HG02759 (cell line): ENCODE results near the gene TLR6.
"Not testable (repeated sequence)": the region's sequence is repeated elsewhere in the genome, so short reads cannot be mapped to it uniquely, and the experiment has no call there.

Experiments used
- ATAC-seq: cut with Tn5 transposase; IDR thresholded peaks from one replicate; pipeline ENCODE4 v1.9.1; 2021; ENCODE audit warnings: mild to moderate bottlenecking, moderate library complexity; ENCODE audit not compliant: unreplicated experiment

Gene TLR6

GRCh38 chr4:38791010-38791409, 65.6 kb downstream of the TLR6 start:
- no peak for ATAC-seq

DNA sequence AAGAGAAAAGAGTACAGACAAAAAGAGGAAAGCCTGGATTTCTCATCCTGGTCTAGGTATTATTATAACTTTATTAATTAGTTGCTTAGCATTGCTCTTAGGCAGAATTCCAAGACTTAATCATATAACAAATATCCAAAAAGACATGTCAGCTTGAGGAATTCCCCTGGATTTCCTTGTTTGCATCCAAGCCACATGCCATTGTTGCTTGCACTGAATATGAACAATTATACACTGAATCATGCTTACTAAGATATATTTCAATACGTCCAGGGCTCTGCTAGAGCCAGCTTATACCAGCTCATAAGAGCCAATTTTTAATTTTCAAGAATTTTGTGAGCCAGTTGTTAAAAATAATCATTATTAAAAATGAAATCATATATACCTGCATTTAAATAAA, 68.3 kb downstream of the TLR6 start:
- ATAC-seq = no peak

GRCh38 chr4:38787693-38788092, 68.9 kb downstream of the TLR6 start:
- no peak for ATAC-seq

DNA sequence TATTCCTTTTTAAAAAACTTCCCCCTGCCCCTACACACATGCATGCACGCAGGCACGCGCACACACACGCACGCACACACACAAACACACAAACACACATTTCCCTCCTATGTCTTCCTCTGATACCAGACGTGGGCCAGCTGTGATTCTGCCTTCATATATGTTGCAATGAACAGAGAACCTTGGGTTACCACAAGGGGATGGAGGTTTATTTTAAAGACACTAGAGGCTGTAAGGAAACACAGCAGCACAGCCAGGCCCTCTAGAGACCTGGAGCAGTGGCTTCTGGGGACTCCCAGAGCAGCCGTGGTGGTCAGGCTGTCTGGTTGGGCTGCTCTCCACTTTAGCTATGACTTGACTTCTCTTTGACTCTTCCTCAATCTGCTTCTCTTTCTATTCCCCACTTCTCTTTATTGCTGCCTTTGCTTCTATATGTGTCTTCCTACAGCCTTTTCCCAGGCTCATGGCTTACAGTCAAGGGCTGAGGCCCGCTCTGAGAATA, 70.7 kb downstream of the TLR6 start:
- ATAC-seq = peak; percentile 70

GRCh38 chr4:38785041-38785790, 71.4 kb downstream of the TLR6 start:
- ATAC-seq = no peak

- no peak for ATAC-seq
Observed at GRCh38 chr4:38784141-38784540, 72.5 kb downstream of the TLR6 start.

DNA sequence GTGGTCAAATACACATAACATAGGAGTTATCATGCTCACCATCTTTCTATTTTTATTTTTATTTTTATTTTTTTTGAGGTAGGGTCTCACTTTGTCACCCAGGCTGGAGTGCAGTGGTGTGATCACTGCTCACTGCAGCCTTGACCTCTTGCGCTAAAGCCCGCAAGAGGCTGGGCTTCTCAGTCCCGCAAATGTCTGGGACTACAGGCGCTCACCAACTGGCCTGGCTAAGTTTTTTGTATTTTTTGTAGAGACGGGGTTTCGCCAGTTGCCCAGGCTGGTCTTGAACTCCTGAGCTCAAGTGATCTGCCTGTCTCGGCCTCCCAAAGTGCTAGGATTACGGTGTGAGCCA, 73.5 kb downstream of the TLR6 start:
- ATAC-seq = no peak

GRCh38 chr4:38782452-38783108, 74.0 kb downstream of the TLR6 start, which contains the start of gene TLR10:
Gene TLR10, minus strand, starts transcription at chr4:38782990. Its CDS starts 7,400 bp downstream, at chr4:38775590.
- peak; percentile 61 for ATAC-seq

GRCh38 chr4:38781854-38782261, 74.8 kb downstream of the TLR6 start:
- no peak for ATAC-seq

GRCh38 chr4:38780833-38781484, 75.7 kb downstream of the TLR6 start:
- no peak for ATAC-seq

GRCh38 chr4:38779790-38780189, 76.8 kb downstream of the TLR6 start:
- ATAC-seq = no peak

GRCh38 chr4:38777925-38778324, 78.7 kb downstream of the TLR6 start:
- not testable (repeated sequence) for ATAC-seq

DNA sequence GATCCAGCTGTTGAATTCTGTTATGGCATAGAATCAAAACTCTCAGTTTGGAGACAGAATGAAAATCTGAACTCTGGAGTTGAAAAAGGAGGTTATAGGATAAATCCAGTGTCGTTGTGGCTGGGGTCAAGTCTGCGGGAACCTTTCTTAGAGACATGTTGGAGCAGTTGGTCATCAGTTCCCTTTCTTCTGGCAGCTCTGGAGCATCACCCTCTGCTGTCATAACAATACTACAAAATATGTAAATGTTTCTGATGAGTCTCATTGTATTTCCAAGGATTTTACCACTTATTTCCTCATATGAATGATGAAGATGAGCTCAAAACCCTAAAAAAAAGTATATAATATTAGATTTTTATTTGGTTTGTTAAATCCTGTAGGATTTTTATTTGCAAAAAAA, 81.3 kb downstream of the TLR6 start:
- no peak for ATAC-seq

DNA sequence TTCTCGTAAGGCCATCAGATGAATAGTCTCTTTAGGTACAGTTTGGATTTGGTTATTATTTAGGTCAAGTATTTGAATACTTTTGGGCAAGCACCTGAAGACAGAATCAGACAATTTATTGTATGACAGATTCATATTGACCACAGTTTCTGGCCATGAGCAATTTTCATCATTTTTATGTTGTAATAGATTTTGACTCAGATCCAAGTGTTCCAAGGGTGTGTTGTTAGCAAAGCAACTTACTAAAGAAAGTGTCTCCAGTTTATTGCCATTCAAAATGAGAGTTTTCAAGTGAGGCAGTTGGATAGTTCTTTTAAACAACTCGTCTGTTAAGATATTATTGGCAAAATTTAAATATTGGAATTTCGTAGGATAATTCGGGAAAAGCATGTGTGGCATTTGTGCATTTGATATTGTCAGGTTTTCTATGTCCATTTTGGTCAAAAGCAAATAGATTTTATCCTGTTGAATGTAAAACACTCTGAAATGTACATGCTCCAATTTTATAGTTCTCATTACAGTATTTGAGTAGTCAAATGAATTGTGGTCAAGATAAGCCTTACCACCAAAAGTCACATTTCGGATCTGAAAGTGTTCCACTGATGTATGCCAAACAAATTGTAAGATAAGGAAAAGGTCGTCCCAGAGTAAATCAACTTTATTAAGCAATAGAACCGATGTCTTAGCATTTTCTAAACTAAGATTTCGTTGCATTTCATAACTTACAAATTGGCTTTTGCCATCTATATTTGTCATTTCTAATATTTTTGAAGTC, 82.2 kb downstream of the TLR6 start:
- no peak for ATAC-seq
